Measurements from ENCODE around the gene CUL3.
"Not testable (repeated sequence)": the region's sequence is repeated elsewhere in the genome, so short reads cannot be mapped to it uniquely, and the experiment has no call there.

DNA sequence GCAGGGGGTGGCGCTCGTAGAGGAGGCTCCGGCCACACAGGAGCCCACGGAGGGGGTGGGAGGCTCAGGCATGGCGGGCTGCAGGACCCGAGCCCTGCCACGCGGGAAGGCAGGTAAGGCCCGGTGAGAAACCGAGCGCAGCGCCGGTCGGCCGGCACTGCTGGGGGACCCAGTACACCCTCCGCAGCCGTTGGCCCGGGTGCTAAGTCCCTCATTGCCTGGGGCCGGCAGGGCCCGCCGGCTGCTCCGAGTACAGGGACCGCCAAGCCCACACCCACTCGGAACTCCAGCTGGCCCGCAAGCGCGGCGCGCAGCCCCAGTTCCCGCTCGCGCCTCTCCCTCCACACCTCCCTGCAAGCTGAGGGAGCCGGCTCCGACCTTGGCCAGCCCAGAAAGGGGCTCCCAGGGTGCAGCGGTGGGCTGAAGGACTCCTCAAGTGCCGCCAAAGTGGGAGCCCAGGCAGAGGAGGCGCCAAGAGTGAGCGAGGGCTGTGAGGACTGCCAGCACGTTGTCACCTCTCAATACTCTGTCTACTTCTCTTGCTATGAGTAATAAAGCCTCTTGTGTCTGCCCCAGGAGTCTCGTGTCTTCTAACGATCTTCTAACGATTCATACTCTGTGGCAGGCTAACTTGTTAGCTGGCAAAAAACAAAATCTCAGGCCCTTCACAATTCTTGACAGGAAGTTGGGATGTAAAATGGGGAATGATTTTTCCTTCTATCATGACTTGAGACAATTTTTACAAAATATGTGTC lies 18.8 kb upstream of the CUL3 start:
- TF ChIP-seq POLR2A (IDR thresholded peaks at IDR 0.05; ENCODE audit: low read length); GATA1 (IDR thresholded peaks at IDR 0.05; ENCODE audit: low read depth, low read length): not testable (repeated sequence)

All from erythroblast (primary cell).